IPS-15b (cell line): ENCODE measurements around the gene HHIPL1.

Experiments
- H3K27me3 ChIP-seq: one replicate; pipeline ENCODE4 v1.6.1; 2013; ENCODE audit warnings: low read length; ENCODE audit not compliant: control insufficient read depth, insufficient read depth
- H3K36me3 ChIP-seq: one replicate; pipeline ENCODE4 v1.6.1; 2013; ENCODE audit warnings: low read length; ENCODE audit not compliant: control insufficient read depth, insufficient read depth
- H3K4me1 ChIP-seq: one replicate; pipeline ENCODE4 v1.6.1; 2013; ENCODE audit warnings: mild to moderate bottlenecking, low read length; ENCODE audit not compliant: control insufficient read depth, insufficient read depth
- H3K4me3 ChIP-seq: one replicate; pipeline ENCODE4 v1.5.1; 2013; ENCODE audit warnings: low read depth, low read length
- H3K9ac ChIP-seq: one replicate; pipeline ENCODE4 v1.6.1; 2013; ENCODE audit warnings: low read depth, mild to moderate bottlenecking, low read length
- H3K9me3 ChIP-seq: one replicate; pipeline ENCODE4 v1.6.1; 2013; ENCODE audit warnings: mild to moderate bottlenecking, low read length; ENCODE audit not compliant: control insufficient read depth, insufficient read depth

HHIPL1 gene

GRCh38 chr14:99667045-99667444 is 22.1 kb downstream of the HHIPL1 start:
- H3K4me1 ChIP-seq = peaks cover 29% of the 10 kb centered on the region
- H3K4me3 ChIP-seq = no peak overlapping the region
- H3K27me3 ChIP-seq = no peaks in the 10 kb centered on the region
- H3K9ac ChIP-seq = no peak overlapping the region
- H3K9me3 ChIP-seq = no peaks in the 10 kb centered on the region
- no peaks in the 10 kb centered on the region for H3K36me3 ChIP-seq

GRCh38 chr14:99667821-99668220 is 22.9 kb downstream of the HHIPL1 start:
- Histone ChIP-seq H3K27me3 (no peaks in the 10 kb centered on the region), H3K4me3 (no peak overlapping the region), H3K9me3 (no peaks in the 10 kb centered on the region), H3K9ac (no peak overlapping the region), H3K4me1 (peaks cover 30% of the 10 kb centered on the region), H3K36me3 (no peaks in the 10 kb centered on the region)

- no peak overlapping the region for H3K4me3 ChIP-seq
- no peaks in the 10 kb centered on the region for H3K36me3 ChIP-seq
- H3K9ac ChIP-seq = no peak overlapping the region
- no peaks in the 10 kb centered on the region for H3K27me3 ChIP-seq
- H3K9me3 ChIP-seq = no peaks in the 10 kb centered on the region
- peaks cover 25% of the 10 kb centered on the region for H3K4me1 ChIP-seq
Measured at GRCh38 chr14:99668307-99669295, 23.7 kb downstream of the HHIPL1 start.

- no peaks in the 10 kb centered on the region for H3K27me3 ChIP-seq
- H3K4me1 ChIP-seq = peaks cover 19% of the 10 kb centered on the region
- H3K36me3 ChIP-seq = no peaks in the 10 kb centered on the region
- no peak overlapping the region for H3K9ac ChIP-seq
- H3K4me3 ChIP-seq = no peak overlapping the region
- H3K9me3 ChIP-seq = no peaks in the 10 kb centered on the region
Measured at GRCh38 chr14:99670361-99671234, 25.7 kb downstream of the HHIPL1 start.

- H3K36me3 ChIP-seq = no peaks in the 10 kb centered on the region
- no peak overlapping the region for H3K4me3 ChIP-seq
- H3K9me3 ChIP-seq = no peaks in the 10 kb centered on the region
- peaks cover 19% of the 10 kb centered on the region for H3K4me1 ChIP-seq
- H3K9ac ChIP-seq = no peak overlapping the region
- no peaks in the 10 kb centered on the region for H3K27me3 ChIP-seq
Measured at GRCh38 chr14:99671235-99672224, 26.6 kb downstream of the HHIPL1 start.

GRCh38 chr14:99672506-99673304 is 27.8 kb downstream of the HHIPL1 start:
- no peaks in the 10 kb centered on the region for H3K27me3 ChIP-seq
- H3K36me3 ChIP-seq = no peaks in the 10 kb centered on the region
- H3K4me3 ChIP-seq = no peak overlapping the region
- peaks cover 19% of the 10 kb centered on the region for H3K4me1 ChIP-seq
- H3K9me3 ChIP-seq = no peaks in the 10 kb centered on the region
- no peak overlapping the region for H3K9ac ChIP-seq

GRCh38 chr14:99673305-99674063 is 28.6 kb downstream of the HHIPL1 start:
- H3K36me3 ChIP-seq = no peaks in the 10 kb centered on the region
- peaks cover 19% of the 10 kb centered on the region for H3K4me1 ChIP-seq
- H3K27me3 ChIP-seq = no peaks in the 10 kb centered on the region
- no peak overlapping the region for H3K4me3 ChIP-seq
- H3K9me3 ChIP-seq = no peaks in the 10 kb centered on the region
- H3K9ac ChIP-seq = no peak overlapping the region

- no peak overlapping the region for H3K9ac ChIP-seq
- no peaks in the 10 kb centered on the region for H3K9me3 ChIP-seq
- H3K4me3 ChIP-seq = no peak overlapping the region
- H3K4me1 ChIP-seq = peaks cover 19% of the 10 kb centered on the region
- H3K36me3 ChIP-seq = no peaks in the 10 kb centered on the region
- H3K27me3 ChIP-seq = no peaks in the 10 kb centered on the region
Measured at GRCh38 chr14:99674064-99674650, 29.2 kb downstream of the HHIPL1 start.

- Histone ChIP-seq H3K36me3 (no peaks in the 10 kb centered on the region), H3K4me1 (peaks cover 19% of the 10 kb centered on the region), H3K27me3 (no peaks in the 10 kb centered on the region), H3K4me3 (no peak overlapping the region), H3K9ac (no peak overlapping the region), H3K9me3 (no peaks in the 10 kb centered on the region)
Measured at GRCh38 chr14:99674776-99675381, 29.9 kb downstream of the HHIPL1 start.
